CD8-positive, alpha-beta memory T cell (primary cell): ENCODE data around the gene SASH1. TPM values are rescaled to one million over a fixed set of nuclear protein-coding genes. Genes with fewer than 3 reads are reported as not detected.

Experiments
- CTCF ChIA-PET: fragments of 350-600 bp; sonication (Branson Sonifier 250); formaldehyde crosslinking; loops from one replicate; lab custom pipeline; 2021; ENCODE audit warnings: antibody characterized with exemption; lab: Charles Lee
- POLR2A ChIA-PET: fragments of 350-600 bp; sonication (Branson Sonifier 250); formaldehyde crosslinking; loops from one replicate; lab custom pipeline; 2021; ENCODE audit warnings: antibody characterized with exemption; lab: Charles Lee
- DNase-seq, 5 donors: peaks; one replicate each; pipeline versions ENCODE4 v3.0.0 to v3.0.0-alpha.2; 2020 to 2022; ENCODE audit warnings: mixed read lengths in 1 of 5
- H3K27ac ChIP-seq: one replicate; pipeline ENCODE4 v1.7.0; 2013; ENCODE audit warnings: low read depth, mild to moderate bottlenecking, low read length, moderate library complexity
- H3K27me3 ChIP-seq: 2 replicates; pipeline ENCODE4 v1.7.0; 2013; ENCODE audit warnings: low read length, mild to moderate bottlenecking; ENCODE audit not compliant: insufficient read depth, poor library complexity, severe bottlenecking
- H3K36me3 ChIP-seq: 2 replicates; pipeline ENCODE4 v1.7.0; 2013; ENCODE audit warnings: mild to moderate bottlenecking, low read length, moderate library complexity; ENCODE audit not compliant: insufficient read depth
- H3K4me1 ChIP-seq: 2 replicates; pipeline ENCODE4 v1.7.0; 2013; ENCODE audit warnings: mild to moderate bottlenecking, low read length, moderate library complexity; ENCODE audit not compliant: insufficient read depth
- H3K4me3 ChIP-seq: 2 replicates; pipeline ENCODE4 v1.7.0; 2013; ENCODE audit warnings: mild to moderate bottlenecking, low read length
- H3K9me3 ChIP-seq: 2 replicates; pipeline ENCODE4 v1.7.0; 2013; ENCODE audit warnings: mild to moderate bottlenecking, low read length
- H3K27ac Mint-ChIP-seq, 8 donors: one replicate each; pipeline ENCODE4 v1.8.0; 2020 to 2021; ENCODE audit warnings: mixed read lengths in 8 of 8, mild to moderate bottlenecking in 6 of 8, inconsistent platforms in 3 of 8, moderate library complexity in 3 of 8
- H3K27me3 Mint-ChIP-seq, 2 donors: one replicate each; pipeline ENCODE4 v1.8.0; 2020 to 2021; ENCODE audit warnings: mixed read lengths in 2 of 2, mild to moderate bottlenecking in 1 of 2, moderate library complexity in 1 of 2
- H3K36me3 Mint-ChIP-seq, 3 donors: one replicate each; pipeline ENCODE4 v1.8.0; 2020 to 2021; ENCODE audit warnings: mixed read lengths in 3 of 3, inconsistent platforms in 1 of 3, mild to moderate bottlenecking in 1 of 3
- H3K4me1 Mint-ChIP-seq, 3 donors: one replicate each; pipeline ENCODE4 v1.8.0; 2020 to 2021; ENCODE audit warnings: mixed read lengths in 3 of 3, inconsistent platforms in 1 of 3, mild to moderate bottlenecking in 1 of 3
- H3K4me3 Mint-ChIP-seq, 7 donors: one replicate each; pipeline ENCODE4 v1.8.0; 2020 to 2021; ENCODE audit warnings: mixed read lengths in 7 of 7, mild to moderate bottlenecking in 6 of 7, moderate library complexity in 4 of 7, inconsistent platforms in 2 of 7
- H3K9me3 Mint-ChIP-seq, 5 donors: one replicate each; pipeline ENCODE4 v1.8.0; 2020 to 2022; ENCODE audit warnings: mixed read lengths in 5 of 5, mild to moderate bottlenecking in 3 of 5, moderate library complexity in 2 of 5, inconsistent platforms in 1 of 5
- polyA plus RNA-seq: library from polyadenylated mRNA; unstranded; fragments of 300-500 nt; fragmentation: Illumina TruSeq; gene quantifications from one replicate; pipeline ENCODE4 v1.2.3, GENCODE V29; 2021
- total RNA-seq, 2 experiments: library from RNA; stranded (reverse); gene quantifications; one replicate each; pipeline ENCODE4 v1.2.3, GENCODE V29; 2021

Gene SASH1
- total and polyA plus RNA-seq, 3 experiments from 2014 or later: 0.72 to 0.95 TPM; not detected in 1

DNA sequence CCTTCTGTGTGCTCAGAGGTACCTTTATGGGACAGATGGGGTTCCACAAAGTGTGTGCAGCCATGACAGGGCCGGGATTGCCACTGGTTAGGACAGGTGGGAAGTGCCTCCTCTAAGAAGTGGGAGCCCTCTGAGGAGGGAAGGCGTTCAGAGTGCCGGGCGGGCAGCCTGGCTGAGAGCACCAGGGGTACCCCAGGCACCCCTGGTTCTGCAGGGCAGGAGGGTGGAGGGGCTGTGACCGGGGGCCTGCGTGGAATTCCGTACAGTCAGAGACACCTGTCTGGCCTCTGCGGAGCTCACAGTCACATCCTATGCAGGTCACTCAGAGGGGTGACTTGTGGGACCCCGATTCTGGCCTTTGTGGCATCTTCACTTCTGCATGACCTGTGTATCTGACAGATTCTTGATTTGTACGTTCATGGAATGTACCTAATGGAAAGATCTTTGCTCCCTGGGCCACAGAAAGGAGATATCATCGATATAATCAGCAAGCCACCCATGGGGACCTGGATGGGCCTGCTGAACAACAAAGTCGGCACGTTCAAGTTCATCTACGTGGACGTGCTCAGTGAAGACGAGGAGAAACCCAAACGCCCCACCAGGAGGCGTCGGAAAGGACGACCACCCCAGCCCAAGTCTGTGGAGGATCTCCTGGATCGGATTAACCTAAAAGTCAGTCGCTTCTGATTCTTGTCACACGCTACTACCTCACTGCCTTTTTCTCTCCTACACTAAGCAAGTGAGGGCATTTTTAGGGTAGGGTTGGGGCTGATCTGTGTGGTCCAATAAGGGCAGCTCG lies 190.9 kb downstream of the SASH1 start:
- CTCF ChIA-PET: no interaction called here
- Histone ChIP-seq H3K4me3 (no peak overlapping the region), H3K27me3 (no peaks in the 10 kb centered on the region), H3K9me3 (no peaks in the 10 kb centered on the region), H3K27ac (no peak overlapping the region), H3K4me1 (no peaks in the 10 kb centered on the region), H3K36me3 (no peaks in the 10 kb centered on the region)
- Mint-ChIP-seq H3K36me3 (no peaks in the 10 kb centered on the region), H3K9me3 (no peaks in the 10 kb centered on the region), H3K4me1 (peaks cover 0 to 5% (median under 1%) of the 10 kb centered on the region in 3 donors), H3K27ac (no peak overlapping the region), H3K4me3 (no peak overlapping the region), H3K27me3 (peaks cover 8 to 18% of the 10 kb centered on the region in 2 donors)
- POLR2A ChIA-PET: no interaction called here
- DNase-seq: no peak

DNA sequence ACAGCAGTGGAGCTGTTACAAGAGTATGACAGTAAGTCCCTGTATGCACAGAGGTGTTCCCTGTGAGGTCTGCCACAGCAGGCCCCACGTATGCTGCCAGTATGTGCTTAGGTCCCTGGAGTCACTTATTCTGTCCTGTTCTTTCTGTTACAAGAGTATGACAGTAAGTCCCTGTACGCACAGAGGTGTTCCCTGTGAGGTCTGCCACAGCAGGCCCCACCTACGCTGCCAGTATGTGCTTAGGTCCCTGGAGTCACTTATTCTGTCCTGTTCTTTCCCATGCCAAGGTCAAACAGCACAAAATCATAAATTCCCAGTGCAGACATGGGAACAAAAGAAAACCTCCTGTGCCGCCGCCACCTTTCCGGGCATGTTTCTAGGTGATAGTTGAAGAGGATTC lies 192.2 kb downstream of the SASH1 start:
- DNase-seq: no peak
- ChIA-PET POLR2A (no interaction called here), CTCF (no interaction called here)
- Mint-ChIP-seq H3K4me3 (no peak overlapping the region), H3K9me3 (no peaks in the 10 kb centered on the region), H3K27me3 (peaks cover 8 to 16% of the 10 kb centered on the region in 2 donors), H3K36me3 (no peaks in the 10 kb centered on the region), H3K4me1 (peaks cover 0 to 8% (median 2%) of the 10 kb centered on the region in 3 donors), H3K27ac (no peak overlapping the region)
- Histone ChIP-seq H3K4me3 (no peak overlapping the region), H3K9me3 (no peaks in the 10 kb centered on the region), H3K4me1 (no peaks in the 10 kb centered on the region), H3K27ac (no peak overlapping the region), H3K27me3 (no peaks in the 10 kb centered on the region), H3K36me3 (no peaks in the 10 kb centered on the region)

DNA sequence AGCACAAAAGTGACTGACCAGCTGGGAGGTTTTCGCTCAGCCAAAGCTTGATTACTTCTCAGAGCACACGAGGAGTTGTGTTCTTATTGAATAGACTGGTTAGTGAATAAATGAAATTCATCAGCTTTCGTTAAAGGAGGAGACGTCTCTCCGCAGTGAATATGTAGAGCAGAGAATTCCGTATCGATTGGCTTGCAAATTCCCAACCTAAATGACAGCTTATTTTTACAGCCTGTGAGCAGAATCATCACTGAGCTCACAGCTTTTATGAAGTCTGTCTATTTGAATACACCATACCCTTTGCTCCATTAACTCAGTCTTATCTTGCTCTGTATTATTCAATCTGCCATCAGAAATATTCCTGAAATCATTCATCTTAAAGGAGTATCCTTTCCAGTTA lies 192.7 kb downstream of the SASH1 start:
- ChIA-PET POLR2A (no interaction called here), CTCF (no interaction called here)
- Mint-ChIP-seq H3K27me3 (peaks cover 8 to 20% of the 10 kb centered on the region in 2 donors), H3K4me3 (no peak overlapping the region), H3K36me3 (no peaks in the 10 kb centered on the region), H3K4me1 (peaks cover 0 to 7% (median 2%) of the 10 kb centered on the region in 3 donors), H3K9me3 (no peaks in the 10 kb centered on the region), H3K27ac (no peak overlapping the region)
- Histone ChIP-seq H3K4me3 (no peak overlapping the region), H3K27ac (no peak overlapping the region), H3K27me3 (no peaks in the 10 kb centered on the region), H3K9me3 (no peaks in the 10 kb centered on the region), H3K36me3 (no peaks in the 10 kb centered on the region), H3K4me1 (no peaks in the 10 kb centered on the region)
- no peak for DNase-seq

DNA sequence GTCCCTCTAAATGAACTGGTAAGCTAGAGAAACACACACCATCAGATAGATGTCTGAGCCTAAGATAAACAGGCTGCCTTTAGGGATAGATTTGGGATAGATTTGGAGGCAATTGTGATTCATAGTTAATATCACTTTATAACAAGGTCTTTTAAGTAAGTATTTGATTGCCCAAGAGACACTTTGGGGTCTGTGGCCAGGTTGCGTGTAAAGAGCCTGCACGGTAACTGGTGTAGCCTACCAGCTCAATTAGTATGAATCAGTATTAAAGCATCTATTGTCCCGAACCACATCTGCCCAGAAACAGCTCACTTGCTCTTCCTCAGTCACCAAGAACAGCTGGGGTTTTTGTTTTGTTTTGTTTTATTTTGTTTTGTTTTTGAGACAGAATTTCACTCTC lies 193.3 kb downstream of the SASH1 start:
- Mint-ChIP-seq H3K4me3 (no peak overlapping the region), H3K9me3 (no peaks in the 10 kb centered on the region), H3K4me1 (peaks cover 0 to 4% (median 2%) of the 10 kb centered on the region in 3 donors), H3K27me3 (peaks cover 8 to 23% of the 10 kb centered on the region in 2 donors), H3K36me3 (no peaks in the 10 kb centered on the region), H3K27ac (no peak overlapping the region)
- Histone ChIP-seq H3K27me3 (no peaks in the 10 kb centered on the region), H3K4me1 (no peaks in the 10 kb centered on the region), H3K9me3 (no peaks in the 10 kb centered on the region), H3K36me3 (no peaks in the 10 kb centered on the region), H3K27ac (no peak overlapping the region), H3K4me3 (no peak overlapping the region)
- POLR2A ChIA-PET: no interaction called here
- CTCF ChIA-PET: no interaction called here
- DNase-seq: no peak

DNA sequence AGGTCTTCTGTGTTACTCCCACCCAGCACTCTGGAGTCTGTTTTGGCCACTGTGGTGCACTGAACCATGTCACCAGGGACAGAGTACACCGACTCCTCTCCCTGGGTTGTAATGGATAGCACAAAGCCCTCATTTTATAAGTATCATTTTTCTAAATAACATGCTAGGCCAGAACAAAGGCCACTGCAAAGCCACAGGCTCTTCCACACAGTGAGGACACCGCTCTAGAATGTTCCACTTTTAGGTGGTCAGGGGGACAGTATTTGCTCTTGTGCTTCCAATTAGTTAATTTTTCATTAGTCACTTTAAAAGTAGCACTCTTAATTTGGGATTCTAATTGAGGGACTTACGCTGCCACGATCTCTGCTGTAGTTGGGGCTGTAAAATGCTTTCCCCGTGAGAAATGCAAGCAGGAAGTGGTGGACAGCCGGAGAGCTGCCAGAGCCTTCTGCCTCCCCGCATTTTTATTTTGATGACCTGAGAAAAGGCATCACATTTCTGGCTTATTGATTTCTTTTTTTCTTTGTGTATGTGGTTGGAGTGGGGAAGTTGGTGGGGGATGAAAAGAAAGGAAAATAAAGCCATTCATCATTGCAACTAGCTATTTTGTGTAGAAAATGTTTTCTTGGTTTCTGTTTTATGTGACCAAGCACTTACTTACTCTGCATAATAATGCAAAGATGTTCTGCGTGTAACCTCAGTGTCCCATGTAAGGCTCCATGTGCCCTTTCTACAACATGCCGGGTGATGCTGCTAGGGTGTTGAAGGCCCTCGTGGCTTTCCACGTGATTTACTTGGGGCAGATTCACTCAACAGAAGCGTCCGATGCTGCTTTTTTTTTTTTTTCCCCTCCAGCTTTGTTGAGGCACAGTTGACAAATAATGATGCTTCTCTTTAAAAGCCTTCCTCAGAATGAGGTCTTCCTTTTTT lies 195.9 kb downstream of the SASH1 start:
- H3K27me3 ChIP-seq: no peaks in the 10 kb centered on the region
- H3K4me1 ChIP-seq: no peaks in the 10 kb centered on the region
- Mint-ChIP-seq H3K27me3 (peaks cover 8 to 21% of the 10 kb centered on the region in 2 donors), H3K4me1 (peaks cover 0 to 4% (median 2%) of the 10 kb centered on the region in 3 donors), H3K36me3 (no peaks in the 10 kb centered on the region), H3K27ac (peak overlapping the region in 1 of 8 donors; percentile 25), H3K4me3 (peak overlapping the region in 1 of 7 donors; percentile 3), H3K9me3 (no peaks in the 10 kb centered on the region)
- H3K36me3 ChIP-seq: no peaks in the 10 kb centered on the region
- H3K9me3 ChIP-seq: no peaks in the 10 kb centered on the region
- H3K4me3 ChIP-seq: no peak overlapping the region
- POLR2A ChIA-PET: no interaction called here
- CTCF ChIA-PET: no interaction called here
- no peak for DNase-seq
- no peak overlapping the region for H3K27ac ChIP-seq

DNA sequence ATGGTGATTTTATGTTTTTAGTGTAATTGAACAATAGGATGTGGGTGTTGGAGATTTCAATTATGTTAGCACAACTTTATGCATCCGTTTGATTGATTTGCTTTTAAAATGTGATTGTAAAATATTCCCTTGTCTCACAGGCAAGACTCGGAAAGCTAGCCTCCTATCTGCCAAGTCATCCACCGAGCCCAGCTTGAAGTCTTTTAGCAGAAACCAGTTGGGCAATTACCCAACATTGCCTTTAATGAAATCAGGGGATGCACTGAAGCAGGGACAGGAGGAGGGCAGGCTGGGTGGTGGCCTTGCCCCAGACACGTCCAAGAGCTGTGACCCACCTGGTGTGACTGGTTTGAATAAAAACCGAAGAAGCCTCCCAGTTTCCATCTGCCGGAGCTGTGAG lies 200.9 kb downstream of the SASH1 start:
- Histone ChIP-seq H3K36me3 (no peaks in the 10 kb centered on the region), H3K27me3 (no peaks in the 10 kb centered on the region), H3K4me1 (no peaks in the 10 kb centered on the region), H3K9me3 (no peaks in the 10 kb centered on the region), H3K27ac (no peak overlapping the region), H3K4me3 (no peak overlapping the region)
- Mint-ChIP-seq H3K27me3 (peaks cover 3 to 24% of the 10 kb centered on the region in 2 donors), H3K36me3 (no peaks in the 10 kb centered on the region), H3K9me3 (no peaks in the 10 kb centered on the region), H3K4me1 (peaks cover 0 to 3% (median 1%) of the 10 kb centered on the region in 3 donors), H3K27ac (peak overlapping the region in 1 of 8 donors; percentile 43), H3K4me3 (no peak overlapping the region)
- no peak for DNase-seq
- POLR2A ChIA-PET: no interaction called here
- CTCF ChIA-PET: interaction anchor here (1.6 kb wide), 1 partner anchor 16 kb away, joined by 5 read pairs; no protein-coding TSS in a partner anchor

DNA sequence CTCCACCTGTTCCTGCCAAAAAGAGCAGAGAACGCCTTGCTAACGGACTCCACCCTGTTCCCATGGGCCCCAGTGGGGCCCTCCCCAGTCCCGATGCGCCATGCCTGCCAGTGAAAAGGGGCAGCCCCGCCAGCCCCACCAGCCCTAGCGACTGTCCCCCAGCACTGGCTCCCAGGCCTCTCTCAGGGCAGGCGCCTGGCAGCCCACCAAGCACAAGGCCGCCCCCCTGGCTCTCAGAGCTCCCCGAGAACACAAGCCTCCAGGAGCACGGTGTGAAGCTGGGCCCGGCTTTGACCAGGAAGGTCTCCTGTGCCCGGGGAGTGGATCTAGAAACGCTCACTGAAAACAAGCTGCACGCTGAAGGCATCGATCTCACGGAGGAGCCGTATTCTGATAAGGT lies 201.8 kb downstream of the SASH1 start:
- no peaks in the 10 kb centered on the region for H3K9me3 ChIP-seq
- CTCF ChIA-PET: no interaction called here

DNA sequence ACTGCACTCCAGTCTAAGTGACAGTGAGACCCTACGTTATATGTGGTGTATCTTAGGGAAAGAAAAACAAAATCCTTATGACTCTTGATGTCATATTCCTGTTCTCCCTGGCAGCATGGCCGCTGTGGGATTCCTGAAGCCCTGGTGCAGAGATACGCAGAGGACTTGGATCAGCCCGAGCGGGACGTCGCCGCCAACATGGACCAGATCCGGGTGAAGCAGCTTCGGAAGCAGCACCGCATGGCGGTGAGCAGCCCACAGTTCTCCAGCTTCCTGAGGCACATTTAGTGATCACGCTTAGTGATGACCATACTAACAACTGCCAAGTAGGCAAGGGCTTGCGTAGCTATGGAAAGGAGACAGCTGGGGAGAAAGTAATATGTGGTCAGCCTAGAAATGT lies 203.3 kb downstream of the SASH1 start:
- POLR2A ChIA-PET: no interaction called here
- no peak overlapping the region for H3K27ac Mint-ChIP-seq

More for the DNA sequence above, 201.8 kb downstream of the SASH1 start:
- no peaks in the 10 kb centered on the region for H3K9me3 Mint-ChIP-seq
- no peak overlapping the region for H3K27ac ChIP-seq
- H3K4me3 ChIP-seq: no peak overlapping the region
- no peak for DNase-seq
- no peaks in the 10 kb centered on the region for H3K4me1 ChIP-seq
- H3K36me3 ChIP-seq: no peaks in the 10 kb centered on the region
- H3K27me3 ChIP-seq: no peaks in the 10 kb centered on the region
- no peak overlapping the region for H3K27ac Mint-ChIP-seq
- no peaks in the 10 kb centered on the region for H3K4me1 Mint-ChIP-seq
- H3K27me3 Mint-ChIP-seq: peaks cover 8 to 30% of the 10 kb centered on the region in 2 donors
- H3K36me3 Mint-ChIP-seq: no peaks in the 10 kb centered on the region
- POLR2A ChIA-PET: no interaction called here
- H3K4me3 Mint-ChIP-seq: no peak overlapping the region

More for the DNA sequence above, 203.3 kb downstream of the SASH1 start:
- CTCF ChIA-PET: no interaction called here
- H3K4me3 Mint-ChIP-seq: no peak overlapping the region
- DNase-seq: no peak
- H3K36me3 Mint-ChIP-seq: no peaks in the 10 kb centered on the region
- H3K4me3 ChIP-seq: no peak overlapping the region
- no peaks in the 10 kb centered on the region for H3K4me1 Mint-ChIP-seq
- no peaks in the 10 kb centered on the region for H3K9me3 ChIP-seq
- no peaks in the 10 kb centered on the region for H3K36me3 ChIP-seq
- H3K27me3 ChIP-seq: no peaks in the 10 kb centered on the region
- H3K4me1 ChIP-seq: no peaks in the 10 kb centered on the region
- H3K27ac ChIP-seq: no peak overlapping the region
- no peaks in the 10 kb centered on the region for H3K9me3 Mint-ChIP-seq
- H3K27me3 Mint-ChIP-seq: peaks cover 10 to 22% of the 10 kb centered on the region in 2 donors
